Caco-2 (cell line): ENCODE data around the gene CCDC120. TPM values are rescaled to one million over a fixed set of nuclear protein-coding genes. Genes with fewer than 3 reads are reported as not detected.

Experiments used
- BruUV-seq: library from RNA; stranded (reverse); fragments of 400-500 nt; replicated peaks from 2 replicates; lab custom pipeline; 2021; lab: Mats Ljungman, UMichigan
- CTCF ChIA-PET: fragments of 300-600 bp; sonication (Branson Sonifier 250); formaldehyde crosslinking; loops from one replicate; lab custom pipeline; 2022; ENCODE audit warnings: antibody characterized with exemption; lab: Charles Lee
- POLR2A ChIA-PET: fragments of 300-600 bp; sonication (Branson Sonifier 250); formaldehyde crosslinking; loops from one replicate; lab custom pipeline; 2022; ENCODE audit warnings: antibody characterized with exemption; lab: Charles Lee
- DNase-seq, 2 experiments: peaks; one replicate each; pipeline versions ENCODE4 v3.0.0 to v3.0.0-alpha.2; 2020 to 2022
- H3K27me3 ChIP-seq: replicated peaks from 2 replicates; pipeline ENCODE4 v1.6.0; 2011; ENCODE audit warnings: low read length; ENCODE audit not compliant: control insufficient read depth, insufficient read depth
- H3K36me3 ChIP-seq: 2 replicates; pipeline ENCODE4 v1.5.1; 2011; ENCODE audit warnings: low read length; ENCODE audit not compliant: control insufficient read depth, insufficient read depth
- H3K4me1 ChIP-seq: fragments of 250-450 bp; sonication (Bioruptor Pico); 2 replicates; pipeline ENCODE4 v1.5.1; 2020; ENCODE audit warnings: mild to moderate bottlenecking
- H3K4me3 ChIP-seq: 2 replicates; pipeline ENCODE4 v1.5.1; 2011; ENCODE audit warnings: low read depth, mild to moderate bottlenecking, control low read depth, low read length
- H3K9me3 ChIP-seq: fragments of 250-450 bp; sonication (Bioruptor Pico); 2 replicates; pipeline ENCODE4 v1.5.1; 2020; ENCODE audit warnings: mild to moderate bottlenecking, moderate library complexity
- H3K27ac Mint-ChIP-seq: one replicate; pipeline ENCODE4 v1.8.0; 2022; ENCODE audit warnings: mixed read lengths; ENCODE audit not compliant: unreplicated experiment
- H3K27me3 Mint-ChIP-seq: one replicate; pipeline ENCODE4 v1.8.0; 2022; ENCODE audit warnings: mixed read lengths; ENCODE audit not compliant: insufficient read depth, unreplicated experiment
- H3K36me3 Mint-ChIP-seq: one replicate; pipeline ENCODE4 v1.8.0; 2022; ENCODE audit warnings: mild to moderate bottlenecking, mixed read lengths; ENCODE audit not compliant: insufficient read depth, unreplicated experiment
- H3K4me1 Mint-ChIP-seq: one replicate; pipeline ENCODE4 v1.8.0; 2022; ENCODE audit warnings: low read depth, mixed read lengths; ENCODE audit not compliant: unreplicated experiment
- H3K4me3 Mint-ChIP-seq: one replicate; pipeline ENCODE4 v1.8.0; 2022; ENCODE audit warnings: mild to moderate bottlenecking, moderate library complexity, mixed read lengths; ENCODE audit not compliant: unreplicated experiment
- H3K9me3 Mint-ChIP-seq: one replicate; pipeline ENCODE4 v1.8.0; 2022; ENCODE audit warnings: mixed read lengths; ENCODE audit not compliant: unreplicated experiment
- CTCF ChIP-seq, 2 experiments: fragments of 200-600 bp in 1 of 2; IDR thresholded peaks; 1 replicate in 1 of 2; 2 replicates in 1 of 2; pipeline versions ENCODE4 v1.5.1 to v1.8.0; 2011 to 2022; ENCODE audit warnings: antibody characterized with exemption in 1 of 2, control low read depth in 1 of 2, inconsistent platforms in 1 of 2, low read depth in 1 of 2, low read length in 1 of 2, mild to moderate bottlenecking in 1 of 2, moderate library complexity in 1 of 2; ENCODE audit not compliant: insufficient read depth in 1 of 2, severe bottlenecking in 1 of 2, unreplicated experiment in 1 of 2
- intact Hi-C: fragments of 100-400 bp; cut with micrococcal nuclease; formaldehyde crosslinking; loops from one replicate; pipeline ENCODE4 v1.10.0; 2022; ENCODE audit not compliant: unreplicated experiment
- total RNA-seq: library from RNA; stranded (reverse); gene quantifications from 2 replicates; pipeline ENCODE4 v1.2.3, GENCODE V29; 2022

CCDC120 gene
- total RNA-seq, 1 experiment from 2014 or later, result 16.7 TPM

DNA sequence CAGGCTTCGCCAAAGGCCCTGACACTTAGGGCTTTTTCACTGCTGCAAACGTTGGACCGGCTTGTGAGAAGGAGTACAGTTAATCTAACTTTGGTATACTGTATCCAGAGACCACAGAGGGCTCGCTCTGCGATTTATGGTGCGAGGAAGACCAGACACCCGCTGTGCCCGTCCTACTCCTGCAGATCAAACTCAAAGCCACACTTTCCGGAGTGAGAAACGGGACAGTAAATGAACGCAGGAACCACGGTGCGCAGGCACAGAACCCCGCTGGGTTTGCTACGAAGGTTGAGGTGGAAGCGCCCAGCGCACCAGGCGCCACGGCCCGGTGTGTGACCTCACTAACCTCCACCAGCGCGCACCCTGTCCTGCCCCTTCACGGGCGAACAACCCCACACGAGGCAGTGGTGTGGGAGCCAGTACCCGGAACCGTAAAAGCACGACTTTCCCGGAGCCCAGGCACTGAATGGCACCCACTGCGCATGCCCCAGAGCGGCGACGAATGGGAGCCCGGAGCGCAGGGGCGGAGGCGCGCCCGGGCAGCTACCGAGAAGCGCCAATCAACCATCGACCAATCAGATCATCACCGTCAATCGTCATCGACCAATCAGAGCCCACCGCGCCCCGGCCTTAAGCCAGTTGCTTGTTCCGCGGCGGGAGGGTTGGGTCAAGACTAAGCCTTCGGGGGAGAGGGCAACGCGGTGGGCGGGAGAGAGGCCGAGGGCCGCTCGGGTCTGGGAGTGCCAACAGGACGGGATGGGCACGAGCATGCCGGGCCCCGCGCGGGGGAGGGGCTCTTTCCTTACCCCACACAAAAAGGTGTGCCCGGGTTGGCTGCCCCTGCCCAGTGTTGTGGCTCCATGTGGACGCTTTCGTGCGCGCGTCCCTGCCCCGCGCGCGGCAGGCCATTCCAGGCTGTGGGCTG, 42.2 kb downstream of the CCDC120 start:
- POLR2A ChIA-PET, result interaction anchor here (0.6 to 1.0 kb wide), 3 partner anchors 55 to 142 kb away, joined by 4 to 10 read pairs (median 7); no protein-coding TSS in a partner anchor
- Histone ChIP-seq H3K4me3 (peak overlapping the region; percentile 72), H3K4me1 (no peaks in the 10 kb centered on the region), H3K9me3 (no peaks in the 10 kb centered on the region), H3K27me3 (no peaks in the 10 kb centered on the region), H3K36me3 (no peaks in the 10 kb centered on the region)
- Mint-ChIP-seq H3K9me3 (no peaks in the 10 kb centered on the region), H3K27me3 (no peaks in the 10 kb centered on the region), H3K4me1 (peaks cover 6% of the 10 kb centered on the region), H3K27ac (peak overlapping the region; percentile 66), H3K4me3 (peak overlapping the region; percentile 79), H3K36me3 (peaks cover 15% of the 10 kb centered on the region)
- CTCF ChIA-PET, result interaction anchor here (0.6 to 0.9 kb wide), 7 partner anchors 11 to 476 kb away, joined by 3 to 6 read pairs (median 4); partner anchors contain the start of gene TFE3
- TF ChIP-seq CTCF (IDR thresholded peaks at IDR 0.05; ENCODE audit: insufficient read depth in 1 of 2, low read depth in 1 of 2, low read length in 1 of 2, severe bottlenecking in 1 of 2, unreplicated experiment in 1 of 2), result no peak
- intact Hi-C loops, result loop anchor here (10.0 kb wide), 1 partner anchor 56 kb away; the partner anchor contains the start of gene TFE3
- peak; percentile 92 to 93 for DNase-seq
- no TSS peak for BruUV-seq

- H3K9me3 Mint-ChIP-seq, result no peaks in the 10 kb centered on the region
- BruUV-seq, result no TSS peak
- peak overlapping the region; percentile 79 for H3K4me3 Mint-ChIP-seq
- intact Hi-C loops, result loop anchor here (10.0 kb wide), 1 partner anchor 57 kb away; the partner anchor contains the start of gene TFE3
- peak overlapping the region; percentile 66 for H3K27ac Mint-ChIP-seq
- H3K4me3 ChIP-seq, result peak overlapping the region; percentile 61
- no peaks in the 10 kb centered on the region for H3K4me1 ChIP-seq
- CTCF ChIA-PET, result interaction anchor here (0.6 to 0.8 kb wide), 3 partner anchors 22 to 477 kb away, joined by 3 to 7 read pairs (median 4); partner anchors contain the start of gene WDR45
- no peaks in the 10 kb centered on the region for H3K9me3 ChIP-seq
- peak in 1 of 2 experiments; percentile 31 for TF ChIP-seq CTCF (IDR thresholded peaks at IDR 0.05; ENCODE audit: insufficient read depth in 1 of 2, low read depth in 1 of 2, low read length in 1 of 2, severe bottlenecking in 1 of 2, unreplicated experiment in 1 of 2)
- peaks cover 11% of the 10 kb centered on the region for H3K36me3 Mint-ChIP-seq
- POLR2A ChIA-PET, result interaction anchor here (0.6 to 1.0 kb wide), 3 partner anchors 54 to 143 kb away, joined by 4 to 10 read pairs (median 7); no protein-coding TSS in a partner anchor
- H3K4me1 Mint-ChIP-seq, result peaks cover 6% of the 10 kb centered on the region
- no peaks in the 10 kb centered on the region for H3K27me3 ChIP-seq
- H3K27me3 Mint-ChIP-seq, result no peaks in the 10 kb centered on the region
- peak in 1 of 2 experiments; percentile 17 for DNase-seq
- no peaks in the 10 kb centered on the region for H3K36me3 ChIP-seq
Observed at GRCh38 chrX:49101629-49101984, 42.8 kb downstream of the CCDC120 start.

- no TSS peak for BruUV-seq
- Histone ChIP-seq H3K4me1 (no peaks in the 10 kb centered on the region), H3K4me3 (no peak overlapping the region), H3K9me3 (no peaks in the 10 kb centered on the region), H3K27me3 (no peaks in the 10 kb centered on the region), H3K36me3 (no peaks in the 10 kb centered on the region)
- ChIA-PET CTCF (interaction anchor here (0.6 to 0.8 kb wide), 2 partner anchors 22 to 99 kb away, joined by 3 to 7 read pairs; partner anchors contain the start of gene WDR45), POLR2A (no interaction called here)
- Mint-ChIP-seq H3K9me3 (no peaks in the 10 kb centered on the region), H3K4me3 (peak overlapping the region; percentile 79), H3K4me1 (peaks cover 6% of the 10 kb centered on the region), H3K27ac (no peak overlapping the region), H3K27me3 (no peaks in the 10 kb centered on the region), H3K36me3 (peaks cover 11% of the 10 kb centered on the region)
- no peak for TF ChIP-seq CTCF (IDR thresholded peaks at IDR 0.05; ENCODE audit: insufficient read depth in 1 of 2, low read depth in 1 of 2, low read length in 1 of 2, severe bottlenecking in 1 of 2, unreplicated experiment in 1 of 2)
- intact Hi-C loops, result loop anchor here (10.0 kb wide), 1 partner anchor 57 kb away; the partner anchor contains the start of gene TFE3
- DNase-seq, result no peak
Observed at GRCh38 chrX:49102190-49102589, 43.4 kb downstream of the CCDC120 start.
